ENCODE data around the gene HIRA.

HIRA gene

GRCh38 chr22:19351604-19352003 lies 79.9 kb downstream of the HIRA start:
- DNase-seq (ENCODE audit: low read depth), result no peak
- no peak overlapping the region for H3K4me3 ChIP-seq (ENCODE audit: control insufficient read depth, low read depth, low read length)
- TF ChIP-seq, protein P1, sequence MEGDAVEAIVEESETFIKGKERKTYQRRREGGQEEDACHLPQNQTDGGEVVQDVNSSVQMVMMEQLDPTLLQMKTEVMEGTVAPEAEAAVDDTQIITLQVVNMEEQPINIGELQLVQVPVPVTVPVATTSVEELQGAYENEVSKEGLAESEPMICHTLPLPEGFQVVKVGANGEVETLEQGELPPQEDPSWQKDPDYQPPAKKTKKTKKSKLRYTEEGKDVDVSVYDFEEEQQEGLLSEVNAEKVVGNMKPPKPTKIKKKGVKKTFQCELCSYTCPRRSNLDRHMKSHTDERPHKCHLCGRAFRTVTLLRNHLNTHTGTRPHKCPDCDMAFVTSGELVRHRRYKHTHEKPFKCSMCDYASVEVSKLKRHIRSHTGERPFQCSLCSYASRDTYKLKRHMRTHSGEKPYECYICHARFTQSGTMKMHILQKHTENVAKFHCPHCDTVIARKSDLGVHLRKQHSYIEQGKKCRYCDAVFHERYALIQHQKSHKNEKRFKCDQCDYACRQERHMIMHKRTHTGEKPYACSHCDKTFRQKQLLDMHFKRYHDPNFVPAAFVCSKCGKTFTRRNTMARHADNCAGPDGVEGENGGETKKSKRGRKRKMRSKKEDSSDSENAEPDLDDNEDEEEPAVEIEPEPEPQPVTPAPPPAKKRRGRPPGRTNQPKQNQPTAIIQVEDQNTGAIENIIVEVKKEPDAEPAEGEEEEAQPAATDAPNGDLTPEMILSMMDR (IDR thresholded peaks at IDR 0.05; ENCODE audit: control insufficient read depth, insufficient read depth, low read depth, low read length, missing control alignments), result no peak

- TF ChIP-seq, protein P1 (IDR thresholded peaks at IDR 0.05; ENCODE audit: control insufficient read depth, insufficient read depth, low read depth, low read length, missing control alignments), result no peak
- no peak for DNase-seq (ENCODE audit: low read depth)
- no peak overlapping the region for H3K4me3 ChIP-seq (ENCODE audit: control insufficient read depth, low read depth, low read length)
Measured at GRCh38 chr22:19350947-19351346, 80.6 kb downstream of the HIRA start.

DNA sequence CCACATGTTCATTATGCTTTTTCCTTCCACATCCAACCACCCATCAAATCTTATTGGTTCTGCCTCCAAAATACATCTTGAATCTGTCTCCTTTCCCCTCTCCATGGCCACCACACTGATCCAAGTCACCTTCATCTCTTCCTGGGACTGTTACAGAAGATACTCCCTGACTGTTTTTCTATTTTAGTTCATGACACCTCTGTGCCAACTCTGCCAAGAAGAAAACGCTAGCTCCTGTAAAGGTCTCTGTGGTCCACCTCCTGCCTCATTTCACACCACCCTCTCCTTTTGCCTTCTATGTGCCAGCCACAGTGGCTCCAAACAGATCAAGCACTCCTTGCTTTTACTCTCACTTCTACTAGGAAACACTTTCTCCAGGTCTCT lies 81.1 kb downstream of the HIRA start:
- no peak overlapping the region for H3K4me3 ChIP-seq (ENCODE audit: control insufficient read depth, low read depth, low read length)
- TF ChIP-seq, protein P1 (IDR thresholded peaks at IDR 0.05; ENCODE audit: control insufficient read depth, insufficient read depth, low read depth, low read length, missing control alignments), result no peak
- no peak for DNase-seq (ENCODE audit: low read depth)

DNA sequence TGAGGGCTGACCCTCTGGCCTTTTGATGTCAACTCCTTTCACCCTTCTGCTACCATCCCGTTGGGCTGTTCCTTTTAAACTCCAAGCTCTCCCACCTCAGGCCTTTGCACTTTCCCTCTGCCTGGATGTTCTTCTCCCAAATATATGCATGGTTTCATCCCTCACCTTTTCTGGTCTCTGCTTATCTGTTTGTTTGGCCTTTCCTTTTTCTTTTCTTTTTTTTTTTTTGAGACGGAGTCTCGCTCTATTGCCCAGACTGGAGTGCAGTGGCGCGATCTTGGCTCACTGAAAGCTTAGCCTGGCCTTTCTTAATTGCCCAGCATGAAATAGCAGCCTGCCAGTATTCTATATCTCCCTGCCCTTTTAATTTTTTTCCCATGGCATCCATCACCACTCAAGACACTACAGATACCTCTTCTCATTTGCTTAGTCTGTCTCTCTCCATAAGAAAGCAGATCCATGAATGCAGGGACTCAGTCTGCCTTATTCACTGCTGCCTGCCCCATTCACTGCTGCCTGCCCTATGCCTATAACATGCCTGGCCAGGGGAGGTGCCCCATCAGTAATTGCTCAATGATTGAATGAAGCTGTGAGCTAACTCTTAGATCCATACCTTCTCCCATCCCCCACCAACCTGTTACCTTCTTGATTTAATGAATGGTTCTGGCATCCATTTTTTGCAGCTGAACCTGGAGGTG lies 81.6 kb downstream of the HIRA start:
- DNase-seq (ENCODE audit: low read depth), result no peak
- TF ChIP-seq, protein P1 (IDR thresholded peaks at IDR 0.05; ENCODE audit: control insufficient read depth, insufficient read depth, low read depth, low read length, missing control alignments), result no peak
- no peak overlapping the region for H3K4me3 ChIP-seq (ENCODE audit: control insufficient read depth, low read depth, low read length)

GRCh38 chr22:19346677-19347265 lies 84.8 kb downstream of the HIRA start:
- TF ChIP-seq, protein P1 (IDR thresholded peaks at IDR 0.05; ENCODE audit: control insufficient read depth, insufficient read depth, low read depth, low read length, missing control alignments), result no peak
- no peak overlapping the region for H3K4me3 ChIP-seq (ENCODE audit: control insufficient read depth, low read depth, low read length)
- no peak for DNase-seq (ENCODE audit: low read depth)

GRCh38 chr22:19344420-19344819 lies 87.1 kb downstream of the HIRA start:
- DNase-seq (ENCODE audit: low read depth), result no peak
- no peak overlapping the region for H3K4me3 ChIP-seq (ENCODE audit: control insufficient read depth, low read depth, low read length)
- TF ChIP-seq, protein P1 (IDR thresholded peaks at IDR 0.05; ENCODE audit: control insufficient read depth, insufficient read depth, low read depth, low read length, missing control alignments), result no peak
